ENCODE data around the gene RNF125. TPM values are rescaled to one million over a fixed set of nuclear protein-coding genes. Genes with fewer than 3 reads are reported as not detected.

RNF125 gene
- total and polyA plus RNA-seq, 12 donors: 0.92 to 7.7 (median 2.8) TPM

- intact Hi-C loops (cut with DNase I): loop anchor here in 6 of 10 donors (1.0 to 10.0 kb wide), 5 partner anchors 74 to 150 kb away; partner anchors contain the start of genes TRAPPC8 (in 5 of the 6) and RNF125 (in 2 of the 6)
- peak overlapping the region; percentile 99 to 100 (median 99) for H3K27ac ChIP-seq
- no peaks in the 10 kb centered on the region for H3K27me3 ChIP-seq
- peak; percentile 99 to 100 for DNase-seq
- no peaks in the 10 kb centered on the region for H3K9me3 ChIP-seq
- H3K36me3 ChIP-seq: peaks cover 0 to 22% (median 4%) of the 10 kb centered on the region in 9 donors
- 0 to 1% methylated on average over 63 to 77 of the region's 77 CpGs for WGBS, 2 donors
- ATAC-seq: peak; percentile 96 to 100 (median 98)
- peak in 1 of 9 donors; percentile 20 for TF ChIP-seq CTCF (IDR thresholded peaks at IDR 0.05)
- H3K4me1 ChIP-seq: peaks cover 0 to 49% (median 34%) of the 10 kb centered on the region in 9 donors
- peak overlapping the region; percentile 49 to 96 (median 84) for H3K4me3 ChIP-seq
These were observed 73.9 kb downstream of the RNF125 start for GRCh38 chr18:32092422-32093101.

GRCh38 chr18:32093102-32093511 is 74.5 kb downstream of the RNF125 start:
- no peak for TF ChIP-seq CTCF (IDR thresholded peaks at IDR 0.05)
- peak overlapping the region; percentile 49 to 96 (median 84) for H3K4me3 ChIP-seq
- 0 to 1% methylated on average over 32 of the region's 32 CpGs for WGBS, 2 donors
- H3K27ac ChIP-seq: peak overlapping the region; percentile 69 to 100 (median 99)
- H3K4me1 ChIP-seq: peaks cover 0 to 52% (median 35%) of the 10 kb centered on the region in 9 donors
- no peaks in the 10 kb centered on the region for H3K9me3 ChIP-seq
- intact Hi-C loops (cut with DNase I): loop anchor here in 6 of 10 donors (2.0 to 10.0 kb wide), 4 partner anchors 76 to 151 kb away; partner anchors contain the start of genes TRAPPC8 (in 5 of the 6) and RNF125 (in 1 of the 6)
- ATAC-seq (peak in 5 of 8 donors; percentile 5 to 17 (median 7)), DNase-seq (peak; percentile 41 to 46)
- H3K27me3 ChIP-seq: no peaks in the 10 kb centered on the region
- peaks cover 0 to 22% (median 4%) of the 10 kb centered on the region in 9 donors for H3K36me3 ChIP-seq

GRCh38 chr18:32093523-32093922 is 74.9 kb downstream of the RNF125 start:
- TF ChIP-seq CTCF (IDR thresholded peaks at IDR 0.05): no peak
- Histone ChIP-seq H3K9me3 (no peaks in the 10 kb centered on the region), H3K4me1 (peaks cover 0 to 56% (median 35%) of the 10 kb centered on the region in 9 donors), H3K27ac (peak overlapping the region; percentile 69 to 100 (median 99)), H3K27me3 (no peaks in the 10 kb centered on the region), H3K4me3 (peak overlapping the region; percentile 49 to 96 (median 84)), H3K36me3 (peaks cover 0 to 22% (median 4%) of the 10 kb centered on the region in 9 donors)
- DNase-seq: no peak
- intact Hi-C loops (cut with DNase I): loop anchor here in 6 of 10 donors (2.0 to 10.0 kb wide), 4 partner anchors 76 to 151 kb away; partner anchors contain the start of genes TRAPPC8 (in 5 of the 6) and RNF125 (in 1 of the 6)
- WGBS, 2 donors: 12 to 16% methylated on average over 7 of the region's 7 CpGs
- ATAC-seq: no peak

- peaks cover 0 to 69% (median 35%) of the 10 kb centered on the region in 9 donors for H3K4me1 ChIP-seq
- no peaks in the 10 kb centered on the region for H3K27me3 ChIP-seq
- no peak overlapping the region for H3K4me3 ChIP-seq
- H3K27ac ChIP-seq: no peak overlapping the region
- no peak for TF ChIP-seq CTCF (IDR thresholded peaks at IDR 0.05)
- DNase-seq (no peak), ATAC-seq (no peak)
- H3K36me3 ChIP-seq: peaks cover 0 to 29% (median 4%) of the 10 kb centered on the region in 9 donors
- 88 to 90% methylated on average over 7 of the region's 7 CpGs for WGBS, 2 donors
- intact Hi-C loops (cut with DNase I): loop anchor here in 1 of 10 donors (10.0 kb wide), 1 partner anchor 151 kb away; the partner anchor contains the start of gene TRAPPC8
- H3K9me3 ChIP-seq: no peaks in the 10 kb centered on the region
These were observed 76.7 kb downstream of the RNF125 start for GRCh38 chr18:32095192-32095899.

All from heart right ventricle (tissue), 16 donors.